AG09319 (cell line): ENCODE data around the gene MFRP.
A peak's percentile ranks its signal among the peaks of the same experiment; 100 is the strongest.

Experiments
- DNase-seq: peaks from one replicate; pipeline ENCODE4 v3.0.0-alpha.2; 2010; ENCODE audit warnings: low read depth; ENCODE audit errors: extremely low read depth
- CTCF ChIP-seq: IDR thresholded peaks from 2 replicates; pipeline ENCODE4 v1.5.1; 2011; ENCODE audit warnings: low read depth, mild to moderate bottlenecking, inconsistent platforms, low read length, moderate library complexity

MFRP gene

GRCh38 chr11:119342362-119343130 lies 4.0 kb downstream of the MFRP start:
- DNase-seq, result no peak
- no peak for TF ChIP-seq CTCF

GRCh38 chr11:119342023-119342300 lies 4.5 kb downstream of the MFRP start:
- no peak for TF ChIP-seq CTCF
- DNase-seq, result no peak

GRCh38 chr11:119341222-119342022 lies 5.1 kb downstream of the MFRP start:
- DNase-seq, result no peak

GRCh38 chr11:119340335-119341221 lies 5.9 kb downstream of the MFRP start, which contains the start of gene C1QTNF5:
Gene C1QTNF5, minus strand, starts transcription at chr11:119340883. Its CDS starts 486 bp downstream, at chr11:119340397.
- TF ChIP-seq CTCF, result no peak; the same call in none of the 2 replicates
- no peak for DNase-seq

More at GRCh38 chr11:119341222-119342022, 5.1 kb downstream of the MFRP start:
- no peak for TF ChIP-seq CTCF

GRCh38 chr11:119339589-119340334 lies 6.7 kb downstream of the MFRP start:
- DNase-seq, result no peak
- TF ChIP-seq CTCF, result peak; percentile 69

- no peak for TF ChIP-seq CTCF
- DNase-seq, result no peak
Measured at GRCh38 chr11:119338965-119339588, 7.4 kb downstream of the MFRP start.
